H1 (cell line): ENCODE measurements around the gene PTCHD1. TPM values are rescaled to one million over a fixed set of nuclear protein-coding genes. Genes with fewer than 3 reads are reported as not detected.

Experiments used
- CTCF ChIA-PET: fragments of 300-600 bp; sonication (Branson Sonifier 250); formaldehyde crosslinking; loops from one replicate; lab custom pipeline; 2021; ENCODE audit not compliant: partially characterized antibody; lab: Charles Lee
- POLR2A ChIA-PET: fragments of 300-600 bp; sonication (Branson Sonifier 250); formaldehyde crosslinking; loops from one replicate; lab custom pipeline; 2021; ENCODE audit warnings: inconsistent platforms; ENCODE audit not compliant: partially characterized antibody; lab: Charles Lee
- DNase-seq, 2 experiments: peaks; one replicate each; pipeline versions ENCODE4 v3.0.0 to v3.0.0-alpha.2; 2010 to 2022; ENCODE audit warnings: low spot score in 2 of 2, low read depth in 1 of 2, mixed read lengths in 1 of 2
- FAIRE-seq: peaks from 2 replicates; lab custom pipeline; 2011; peaks lifted over from hg19 to GRCh38; lab: Jason Lieb, UNC
- H2AFZ ChIP-seq: 2 replicates; pipeline ENCODE4 v1.8.1; 2012; ENCODE audit warnings: low read length, inconsistent platforms
- H2AK5ac ChIP-seq: 2 replicates; pipeline ENCODE4 v1.6.1; 2013; ENCODE audit warnings: low read depth, low read length
- H2BK120ac ChIP-seq: replicated peaks from 2 replicates; pipeline ENCODE3; 2013; ENCODE audit warnings: low read depth, low read length, inconsistent platforms
- H2BK12ac ChIP-seq: 2 replicates; pipeline ENCODE4 v1.6.1; 2013; ENCODE audit warnings: low read depth, low read length
- H2BK15ac ChIP-seq: 2 replicates; pipeline ENCODE4 v1.6.1; 2013; ENCODE audit warnings: low read length
- H2BK20ac ChIP-seq: 2 replicates; pipeline ENCODE4 v1.6.1; 2013; ENCODE audit warnings: low read length
- H2BK5ac ChIP-seq: 2 replicates; pipeline ENCODE4 v1.6.1; 2013; ENCODE audit warnings: low read depth, low read length
- H3K14ac ChIP-seq: 2 replicates; pipeline ENCODE4 v1.6.1; 2013; ENCODE audit warnings: inconsistent platforms; ENCODE audit not compliant: insufficient read length
- H3K18ac ChIP-seq: 2 replicates; pipeline ENCODE4 v1.6.1; 2013; ENCODE audit warnings: low read length; ENCODE audit errors: extremely low read depth
- H3K23ac ChIP-seq: 2 replicates; pipeline ENCODE4 v1.6.1; 2013; ENCODE audit warnings: inconsistent platforms; ENCODE audit not compliant: insufficient read length
- H3K23me2 ChIP-seq: 2 replicates; pipeline ENCODE4 v1.6.1; 2013; ENCODE audit warnings: low read depth, low read length
- H3K27ac ChIP-seq: 2 replicates; pipeline ENCODE4 v1.6.1; 2011; ENCODE audit warnings: low read depth, low read length, inconsistent platforms
- H3K27me3 ChIP-seq, 4 experiments: replicated peaks in 1 of 4; 1 replicate in 1 of 4; 2 replicates in 3 of 4; pipeline versions ENCODE4 v1.6.1 to v1.8.1; 2011 to 2013; ENCODE audit warnings: low read length in 3 of 4, mild to moderate bottlenecking in 3 of 4, inconsistent platforms in 2 of 4, mixed read lengths in 2 of 4, moderate library complexity in 1 of 4; ENCODE audit not compliant: control insufficient read depth in 3 of 4, insufficient read depth in 3 of 4; ENCODE audit errors: extremely low read depth in 1 of 4
- H3K36me3 ChIP-seq, 4 experiments: 2 replicates each; pipeline versions ENCODE4 v1.6.1 to v1.8.1; 2011 to 2013; ENCODE audit warnings: mild to moderate bottlenecking in 4 of 4, low read length in 3 of 4, moderate library complexity in 2 of 4, control low read depth in 1 of 4, inconsistent platforms in 1 of 4; ENCODE audit not compliant: insufficient read depth in 4 of 4, control insufficient read depth in 2 of 4
- H3K4ac ChIP-seq: replicated peaks from 2 replicates; pipeline ENCODE3; 2013; ENCODE audit warnings: low read length, low read depth, mixed read lengths, inconsistent platforms; ENCODE audit not compliant: insufficient read length
- H3K4me1 ChIP-seq, 4 experiments: replicated peaks in 1 of 4; 1 replicate in 1 of 4; 2 replicates in 3 of 4; pipeline versions ENCODE4 v1.6.1 to v1.8.1; 2011 to 2013; ENCODE audit warnings: low read length in 3 of 4, inconsistent platforms in 2 of 4, mixed read lengths in 1 of 4; ENCODE audit not compliant: insufficient read depth in 4 of 4, control insufficient read depth in 3 of 4
- H3K4me2 ChIP-seq, 2 experiments: 2 replicates each; pipeline versions ENCODE4 v1.6.1 to v1.8.1; 2011 to 2013; ENCODE audit warnings: low read depth in 2 of 2, low read length in 2 of 2, control low read depth in 1 of 2, inconsistent platforms in 1 of 2, mild to moderate bottlenecking in 1 of 2; ENCODE audit not compliant: insufficient read depth in 1 of 2
- H3K4me3 ChIP-seq, 4 experiments: fragments of 200-600, 300-600 bp in 1 of 4; sonication (generic), shearing (Covaris generic), sonication (Bioruptor Twin) in 1 of 4; 2 replicates each; pipeline versions ENCODE4 v1.5.1 to v1.8.1; 2011 to 2016; ENCODE audit warnings: low read length in 4 of 4, low read depth in 3 of 4, control low read depth in 2 of 4, inconsistent platforms in 2 of 4, mild to moderate bottlenecking in 2 of 4, mixed read lengths in 1 of 4, moderate library complexity in 1 of 4; ENCODE audit not compliant: insufficient read depth in 2 of 4; ENCODE audit errors: extremely low read depth in 1 of 4
- H3K56ac ChIP-seq: replicated peaks from 2 replicates; pipeline ENCODE3; 2013; ENCODE audit warnings: low read depth, mild to moderate bottlenecking, mixed read lengths, low read length, inconsistent platforms; ENCODE audit not compliant: insufficient read length
- H3K79me1 ChIP-seq: 2 replicates; pipeline ENCODE4 v1.6.1; 2013; ENCODE audit warnings: low read depth, low read length, control low read depth
- H3K79me2 ChIP-seq, 2 experiments: 2 replicates each; pipeline versions ENCODE4 v1.6.1 to v1.8.1; 2012 to 2013; ENCODE audit warnings: low read length in 2 of 2, mild to moderate bottlenecking in 2 of 2, inconsistent platforms in 1 of 2; ENCODE audit not compliant: insufficient read depth in 2 of 2, control insufficient read depth in 1 of 2
- H3K9ac ChIP-seq, 4 experiments: replicated peaks in 1 of 4; 1 replicate in 1 of 4; 2 replicates in 3 of 4; pipeline versions ENCODE4 v1.6.1 to v1.8.1; 2011 to 2013; ENCODE audit warnings: low read depth in 3 of 4, low read length in 3 of 4, control low read depth in 2 of 4, mild to moderate bottlenecking in 2 of 4, moderate library complexity in 2 of 4, inconsistent platforms in 1 of 4; ENCODE audit errors: extremely low read depth in 1 of 4
- H3K9me3 ChIP-seq, 2 experiments: 2 replicates each; pipeline versions ENCODE4 v1.6.1 to v1.8.1; 2012 to 2013; ENCODE audit warnings: mild to moderate bottlenecking in 2 of 2, moderate library complexity in 2 of 2, control low read depth in 1 of 2, inconsistent platforms in 1 of 2, low read depth in 1 of 2, low read length in 1 of 2, mixed read lengths in 1 of 2; ENCODE audit not compliant: insufficient read depth in 2 of 2
- H4K20me1 ChIP-seq, 2 experiments: replicated peaks in 1 of 2; 2 replicates each; pipeline versions ENCODE3 to v1.8.1; 2011 to 2013; ENCODE audit warnings: inconsistent platforms in 2 of 2, low read length in 2 of 2, mild to moderate bottlenecking in 1 of 2; ENCODE audit not compliant: insufficient read depth in 2 of 2, control insufficient read depth in 1 of 2
- H4K5ac ChIP-seq: 2 replicates; pipeline ENCODE4 v1.6.1; 2013; ENCODE audit warnings: low read length, low read depth, mixed read lengths, inconsistent platforms; ENCODE audit not compliant: insufficient read length
- H4K8ac ChIP-seq: 2 replicates; pipeline ENCODE4 v1.8.0; 2013; ENCODE audit warnings: mild to moderate bottlenecking, moderate library complexity, low read length, inconsistent platforms; ENCODE audit not compliant: insufficient read depth; ENCODE audit errors: extremely low read depth
- H4K91ac ChIP-seq: replicated peaks from 2 replicates; pipeline ENCODE3; 2013; ENCODE audit warnings: low read length, mixed read lengths, inconsistent platforms; ENCODE audit not compliant: insufficient read length
- EP300 ChIP-seq, 2 experiments: IDR thresholded peaks; 1 replicate in 1 of 2; 2 replicates in 1 of 2; pipeline ENCODE4 v1.6.1; 2011 to 2012; ENCODE audit warnings: low read depth in 2 of 2, low read length in 2 of 2, mild to moderate bottlenecking in 2 of 2, borderline replicate concordance in 1 of 2, inconsistent platforms in 1 of 2, moderate library complexity in 1 of 2
- polyA plus RNA-seq, 7 experiments: library from polyadenylated mRNA; depleted of rRNA in 3 of 7; stranded (reverse) in 5 of 7; unstranded in 2 of 7; fragments of >200 nt in 5 of 7; fragments of 200-250 nt in 2 of 7; gene quantifications; 1 replicate in 5 of 7; 2 replicates in 1 of 7; 4 replicates in 1 of 7; pipeline versions ENCODE4 v1.2.1 to v1.2.3, GENCODE V29; 2011 to 2013; ENCODE audit warnings: missing spikeins in 2 of 7, mixed read lengths in 2 of 7
- total RNA-seq: library from RNA; stranded (reverse); fragmentation: NEBNext Ultra II Directional; extraction: Animal tissue kit (Norgen Biotek cat#: 25700); gene quantifications from 2 replicates; pipeline ENCODE4 v1.2.1, GENCODE V29; 2021

The PTCHD1 gene
- total and polyA plus RNA-seq, 2 of the 8 experiments (the other 6 are each of a cell fraction or from before 2014, with no cell fraction given) = 0.53 to 2.4 TPM

GRCh38 chrX:23386260-23386659 is 51.6 kb downstream of the PTCHD1 start:
- POLR2A ChIA-PET = no interaction called here
- no peak overlapping the region for H2AK5ac ChIP-seq
- no peak overlapping the region for H3K56ac ChIP-seq
- H4K91ac ChIP-seq = no peak overlapping the region
- H3K9me3 ChIP-seq = no peaks in the 10 kb centered on the region
- no peak overlapping the region for H3K4ac ChIP-seq
- H4K20me1 ChIP-seq = no peaks in the 10 kb centered on the region
- no peak overlapping the region for H2BK15ac ChIP-seq
- no peaks in the 10 kb centered on the region for H3K79me1 ChIP-seq
- H3K36me3 ChIP-seq = no peaks in the 10 kb centered on the region
- H3K23me2 ChIP-seq = no peaks in the 10 kb centered on the region
- H2BK12ac ChIP-seq = no peak overlapping the region
- DNase-seq (no peak), FAIRE-seq (no peak)
- H3K23ac ChIP-seq = no peak overlapping the region
- no peak overlapping the region for H3K14ac ChIP-seq
- no peak for TF ChIP-seq EP300 (IDR thresholded peaks at IDR 0.05; ENCODE audit: borderline replicate concordance in 1 of 2, low read depth in 2 of 2, low read length in 2 of 2)
- no peak overlapping the region for H4K5ac ChIP-seq
- H3K79me2 ChIP-seq = no peaks in the 10 kb centered on the region
- H3K27ac ChIP-seq = no peak overlapping the region
- no peak overlapping the region for H2BK5ac ChIP-seq
- CTCF ChIA-PET = interaction anchor here (0.5 to 0.6 kb wide), 2 partner anchors 182 to 1472 kb away, joined by 3 to 4 read pairs; no protein-coding TSS in a partner anchor
- no peak overlapping the region for H2BK120ac ChIP-seq
- H2AFZ ChIP-seq = no peak overlapping the region
- H3K4me3 ChIP-seq = no peak overlapping the region
- no peak overlapping the region for H3K9ac ChIP-seq
- peaks cover 0 to 5% (median 0%) of the 10 kb centered on the region in 4 experiments; a peak in 2 of 7 replicates for H3K4me1 ChIP-seq
- H2BK20ac ChIP-seq = no peak overlapping the region
- no peak overlapping the region for H3K4me2 ChIP-seq
- H3K18ac ChIP-seq = no peak overlapping the region
- H4K8ac ChIP-seq = no peak overlapping the region
- no peaks in the 10 kb centered on the region for H3K27me3 ChIP-seq
